Testis (tissue), 2 donors: ENCODE results near the gene GABBR2.

ENCODE experiments used
- POLR2A ChIP-seq: fragments of 450-650 bp; IDR thresholded peaks from one replicate; pipeline ENCODE4 v1.6.1; 2017; ENCODE audit warnings: antibody characterized with exemption, mild to moderate bottlenecking, moderate library complexity
- TF ChIP-seq, protein P1 (sequence below), 3 experiments: fragments of 450-650 bp in 2 of 3; fragments of 200-600 bp in 1 of 3; sonication (generic) in 1 of 3; IDR thresholded peaks; one replicate each; pipeline ENCODE4 v1.5.1; 2016 to 2019; ENCODE audit warnings: antibody characterized with exemption in 3 of 3, mild to moderate bottlenecking in 2 of 3, moderate library complexity in 1 of 3

DNA sequence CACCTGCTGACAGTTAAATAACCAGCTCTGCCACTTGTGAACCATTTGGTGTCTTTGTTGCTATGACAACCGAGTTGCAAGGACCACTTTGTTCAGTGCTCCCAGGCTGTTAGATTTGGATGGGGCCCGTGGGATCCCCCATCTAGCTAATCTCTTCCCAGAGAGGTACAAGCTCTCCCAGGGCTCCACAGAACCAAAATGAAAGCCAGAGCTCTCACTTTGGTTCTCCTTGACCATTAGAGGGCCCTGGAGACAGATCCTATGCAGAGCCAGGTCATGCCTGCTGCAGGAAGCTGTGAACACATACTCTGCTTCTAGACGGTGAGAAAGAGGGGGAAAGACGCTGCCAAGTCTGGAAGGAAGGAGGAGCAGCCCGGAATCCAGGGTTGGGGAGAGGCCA, 224.6 kb downstream of the GABBR2 start:
- TF ChIP-seq, protein P1, sequence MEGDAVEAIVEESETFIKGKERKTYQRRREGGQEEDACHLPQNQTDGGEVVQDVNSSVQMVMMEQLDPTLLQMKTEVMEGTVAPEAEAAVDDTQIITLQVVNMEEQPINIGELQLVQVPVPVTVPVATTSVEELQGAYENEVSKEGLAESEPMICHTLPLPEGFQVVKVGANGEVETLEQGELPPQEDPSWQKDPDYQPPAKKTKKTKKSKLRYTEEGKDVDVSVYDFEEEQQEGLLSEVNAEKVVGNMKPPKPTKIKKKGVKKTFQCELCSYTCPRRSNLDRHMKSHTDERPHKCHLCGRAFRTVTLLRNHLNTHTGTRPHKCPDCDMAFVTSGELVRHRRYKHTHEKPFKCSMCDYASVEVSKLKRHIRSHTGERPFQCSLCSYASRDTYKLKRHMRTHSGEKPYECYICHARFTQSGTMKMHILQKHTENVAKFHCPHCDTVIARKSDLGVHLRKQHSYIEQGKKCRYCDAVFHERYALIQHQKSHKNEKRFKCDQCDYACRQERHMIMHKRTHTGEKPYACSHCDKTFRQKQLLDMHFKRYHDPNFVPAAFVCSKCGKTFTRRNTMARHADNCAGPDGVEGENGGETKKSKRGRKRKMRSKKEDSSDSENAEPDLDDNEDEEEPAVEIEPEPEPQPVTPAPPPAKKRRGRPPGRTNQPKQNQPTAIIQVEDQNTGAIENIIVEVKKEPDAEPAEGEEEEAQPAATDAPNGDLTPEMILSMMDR (IDR thresholded peaks at IDR 0.05) = no peak
- no peak for TF ChIP-seq POLR2A
